HFFc6 (cell line): ENCODE results near the gene DOCK4. TPM values are rescaled to one million over a fixed set of nuclear protein-coding genes. Genes with fewer than 3 reads are reported as not detected.

Experiments used
- DNase-seq: peaks from one replicate; pipeline ENCODE4 v3.0.0-alpha.2; 2018
- H3K27ac Mint-ChIP-seq: 2 replicates; pipeline ENCODE4 v1.8.0; 2020; ENCODE audit warnings: mild to moderate bottlenecking, mixed read lengths
- H3K27me3 Mint-ChIP-seq: 2 replicates; pipeline ENCODE4 v1.8.0; 2021; ENCODE audit warnings: mild to moderate bottlenecking, moderate library complexity, mixed read lengths; ENCODE audit not compliant: insufficient read depth
- H3K36me3 Mint-ChIP-seq: 2 replicates; pipeline ENCODE4 v1.8.0; 2021; ENCODE audit warnings: low read depth, mixed read lengths
- H3K4me1 Mint-ChIP-seq: 2 replicates; pipeline ENCODE4 v1.8.0; 2020; ENCODE audit warnings: low read depth, mixed read lengths
- H3K4me3 Mint-ChIP-seq: 2 replicates; pipeline ENCODE4 v1.8.0; 2020; ENCODE audit warnings: mild to moderate bottlenecking, moderate library complexity, mixed read lengths
- H3K9me3 Mint-ChIP-seq: 2 replicates; pipeline ENCODE4 v1.8.0; 2020; ENCODE audit warnings: mild to moderate bottlenecking, mixed read lengths
- total RNA-seq, 6 experiments: library from RNA; stranded (reverse); fragmentation: NEBNext Ultra II Directional; extraction: Animal tissue kit (Norgen Biotek cat#: 25700); gene quantifications; 2 replicates in 1 of 6; 3 replicates in 5 of 6; pipeline ENCODE4 v1.2.3, GENCODE V29; 2021
- TF ChIP-seq, protein P1 (sequence below): fragments of 200-600 bp; sonication (generic); IDR thresholded peaks from 2 replicates; pipeline ENCODE4 v1.5.0; 2021; ENCODE audit warnings: antibody characterized with exemption, mild to moderate bottlenecking

Gene DOCK4
- total RNA-seq, 6 experiments from 2014 or later = 2.2 to 3.9 (median 3.3) TPM

DNA sequence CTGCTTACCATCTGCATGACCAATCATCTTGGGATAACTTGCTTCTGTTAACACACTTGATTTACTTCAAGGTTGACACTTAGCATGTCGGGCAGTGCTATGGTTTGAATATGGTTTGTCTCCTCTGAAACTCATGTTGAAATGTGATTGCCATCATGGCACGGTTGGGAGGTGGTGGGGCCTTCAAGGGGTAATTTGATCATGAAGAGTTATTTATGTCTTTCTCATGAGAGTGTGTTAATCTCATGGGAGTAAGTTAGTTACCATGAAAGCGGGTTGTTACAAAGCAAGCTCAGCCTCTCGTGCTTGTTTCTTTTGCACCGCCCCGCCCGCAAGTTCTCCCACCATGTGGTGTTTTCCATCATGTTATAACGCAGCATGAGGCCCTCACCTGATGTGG lies 163.6 kb downstream of the DOCK4 start:
- 0 out of 2 replicates have a peak, but pooled peaks cover 10% of the 10 kb centered on the region for H3K9me3 Mint-ChIP-seq
- no peaks in the 10 kb centered on the region for H3K36me3 Mint-ChIP-seq
- no peak for DNase-seq
- no peak overlapping the region for H3K27ac Mint-ChIP-seq
- no peaks in the 10 kb centered on the region; the same call in 1 of the 2 replicates for H3K27me3 Mint-ChIP-seq
- TF ChIP-seq, protein P1, sequence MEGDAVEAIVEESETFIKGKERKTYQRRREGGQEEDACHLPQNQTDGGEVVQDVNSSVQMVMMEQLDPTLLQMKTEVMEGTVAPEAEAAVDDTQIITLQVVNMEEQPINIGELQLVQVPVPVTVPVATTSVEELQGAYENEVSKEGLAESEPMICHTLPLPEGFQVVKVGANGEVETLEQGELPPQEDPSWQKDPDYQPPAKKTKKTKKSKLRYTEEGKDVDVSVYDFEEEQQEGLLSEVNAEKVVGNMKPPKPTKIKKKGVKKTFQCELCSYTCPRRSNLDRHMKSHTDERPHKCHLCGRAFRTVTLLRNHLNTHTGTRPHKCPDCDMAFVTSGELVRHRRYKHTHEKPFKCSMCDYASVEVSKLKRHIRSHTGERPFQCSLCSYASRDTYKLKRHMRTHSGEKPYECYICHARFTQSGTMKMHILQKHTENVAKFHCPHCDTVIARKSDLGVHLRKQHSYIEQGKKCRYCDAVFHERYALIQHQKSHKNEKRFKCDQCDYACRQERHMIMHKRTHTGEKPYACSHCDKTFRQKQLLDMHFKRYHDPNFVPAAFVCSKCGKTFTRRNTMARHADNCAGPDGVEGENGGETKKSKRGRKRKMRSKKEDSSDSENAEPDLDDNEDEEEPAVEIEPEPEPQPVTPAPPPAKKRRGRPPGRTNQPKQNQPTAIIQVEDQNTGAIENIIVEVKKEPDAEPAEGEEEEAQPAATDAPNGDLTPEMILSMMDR = no peak
- H3K4me3 Mint-ChIP-seq = no peak overlapping the region
- no peaks in the 10 kb centered on the region for H3K4me1 Mint-ChIP-seq

DNA sequence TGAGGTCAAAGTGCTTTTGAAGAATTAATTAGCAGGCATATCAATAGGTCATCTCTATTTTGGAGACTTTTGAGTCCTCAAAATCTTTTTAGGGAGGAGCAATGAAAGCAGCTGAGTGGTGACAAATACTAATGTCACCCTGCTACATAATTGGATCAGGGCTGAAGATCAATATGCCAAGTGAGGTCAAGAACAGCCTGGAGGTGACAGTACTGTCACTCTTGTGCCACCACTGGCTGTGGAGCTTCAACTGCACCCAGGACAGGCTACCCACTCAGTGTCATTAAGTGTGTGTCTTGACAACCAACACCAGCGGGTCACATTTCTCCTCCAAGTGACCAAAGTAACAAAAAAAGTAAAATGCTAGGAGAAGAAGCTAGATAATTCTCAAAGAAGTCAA lies 167.8 kb downstream of the DOCK4 start:
- TF ChIP-seq, protein P1 = no peak
- H3K9me3 Mint-ChIP-seq = no peaks in the 10 kb centered on the region
- no peaks in the 10 kb centered on the region for H3K36me3 Mint-ChIP-seq
- H3K4me1 Mint-ChIP-seq = peaks cover 15% of the 10 kb centered on the region
- no peak overlapping the region for H3K4me3 Mint-ChIP-seq
- DNase-seq = no peak
- peaks cover 4% of the 10 kb centered on the region; the same call in 1 of the 2 replicates for H3K27me3 Mint-ChIP-seq
- H3K27ac Mint-ChIP-seq = no peak overlapping the region

DNA sequence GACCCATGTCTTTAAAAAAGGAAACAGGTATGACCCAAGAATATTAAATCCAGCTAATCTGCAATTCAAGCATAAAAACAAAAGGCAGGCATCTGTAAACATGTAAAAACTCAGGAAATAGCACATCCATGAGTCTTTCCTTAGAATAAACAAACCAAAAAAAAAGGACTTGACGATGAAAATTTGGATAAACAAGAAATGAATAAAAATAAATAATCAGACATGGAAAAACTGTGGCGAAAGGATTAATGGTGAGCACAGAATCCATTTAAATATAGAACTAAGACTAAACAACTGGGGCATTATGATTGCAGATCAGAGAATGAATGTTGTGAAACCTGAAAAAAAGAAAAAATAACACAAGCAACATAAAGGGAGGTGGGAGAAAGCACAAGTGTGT lies 170.1 kb downstream of the DOCK4 start:
- no peaks in the 10 kb centered on the region for H3K36me3 Mint-ChIP-seq
- H3K27ac Mint-ChIP-seq = peak overlapping the region; percentile 10; the same call in 1 of the 2 replicates
- no peak for DNase-seq
- TF ChIP-seq, protein P1 = no peak
- H3K9me3 Mint-ChIP-seq = no peaks in the 10 kb centered on the region
- peaks cover 4% of the 10 kb centered on the region; the same call in 1 of the 2 replicates for H3K27me3 Mint-ChIP-seq
- peaks cover 15% of the 10 kb centered on the region for H3K4me1 Mint-ChIP-seq
- peak overlapping the region; percentile 12; the same call in 1 of the 2 replicates for H3K4me3 Mint-ChIP-seq

DNA sequence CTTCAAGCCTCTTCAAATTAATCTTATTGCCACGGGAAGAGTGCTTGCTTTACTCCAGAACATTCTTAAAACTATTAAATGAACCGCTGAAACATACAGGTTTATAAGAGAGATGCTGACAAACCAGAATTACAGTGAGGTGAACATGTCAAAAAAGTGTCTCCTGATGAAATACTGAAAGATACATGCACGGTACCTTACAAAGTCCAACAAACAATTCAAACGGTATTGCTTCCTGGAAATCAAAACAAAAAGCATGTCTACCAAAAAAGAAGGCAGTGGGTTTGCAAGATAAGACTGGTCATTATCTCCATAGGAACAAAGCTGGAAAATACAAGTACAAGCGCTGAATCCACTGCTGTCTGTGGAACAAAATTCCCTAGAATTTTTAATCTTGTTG lies 174.5 kb downstream of the DOCK4 start:
- peaks cover 15% of the 10 kb centered on the region for H3K4me1 Mint-ChIP-seq
- H3K27ac Mint-ChIP-seq = no peak overlapping the region
- no peak for DNase-seq
- H3K27me3 Mint-ChIP-seq = peaks cover 4% of the 10 kb centered on the region; the same call in 1 of the 2 replicates
- H3K36me3 Mint-ChIP-seq = no peaks in the 10 kb centered on the region
- H3K9me3 Mint-ChIP-seq = no peaks in the 10 kb centered on the region
- TF ChIP-seq, protein P1 = no peak
- no peak overlapping the region for H3K4me3 Mint-ChIP-seq

DNA sequence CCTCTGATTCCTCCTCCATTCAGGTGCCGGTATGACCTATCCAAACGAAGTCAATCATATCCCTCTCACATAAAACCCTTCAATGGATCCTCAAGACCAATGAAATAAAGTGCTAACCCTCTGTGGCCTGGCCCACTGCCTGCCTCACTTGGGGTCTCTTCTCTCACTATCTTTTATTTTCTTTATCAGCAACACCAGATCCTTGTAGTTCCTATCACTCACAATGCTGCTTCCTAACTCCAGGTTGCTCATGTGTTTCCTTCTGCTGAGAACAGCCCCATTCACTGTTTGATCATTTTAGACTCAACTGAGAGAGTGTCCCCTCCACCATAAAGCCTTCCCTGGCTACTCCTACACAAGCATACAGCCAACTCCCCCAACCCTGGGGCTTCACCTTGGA lies 180.6 kb downstream of the DOCK4 start:
- DNase-seq = no peak
- H3K4me3 Mint-ChIP-seq = no peak overlapping the region
- no peaks in the 10 kb centered on the region for H3K9me3 Mint-ChIP-seq
- no peaks in the 10 kb centered on the region for H3K4me1 Mint-ChIP-seq
- TF ChIP-seq, protein P1 = no peak
- H3K36me3 Mint-ChIP-seq = no peaks in the 10 kb centered on the region
- no peak overlapping the region for H3K27ac Mint-ChIP-seq
- H3K27me3 Mint-ChIP-seq = peaks cover 3% of the 10 kb centered on the region

DNA sequence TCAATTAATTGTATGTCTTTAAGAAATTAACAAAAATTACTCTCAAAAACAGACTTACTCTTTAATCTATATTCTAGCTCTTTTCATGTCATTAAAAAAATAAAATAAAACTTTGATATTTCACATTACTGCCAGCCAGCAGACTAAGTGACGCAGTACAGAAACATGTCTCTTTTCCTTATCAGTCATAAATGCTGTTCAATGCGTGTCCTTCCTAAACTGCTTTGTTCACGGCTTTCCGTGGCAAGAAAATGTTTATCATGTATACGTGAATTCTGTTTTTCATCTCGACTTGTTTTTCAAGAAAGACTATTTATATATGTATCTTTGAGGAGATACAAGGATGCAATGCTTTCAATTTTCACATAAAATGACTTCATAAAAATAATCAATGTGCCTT lies 182.4 kb downstream of the DOCK4 start:
- Mint-ChIP-seq H3K4me3 (no peak overlapping the region), H3K27ac (no peak overlapping the region), H3K4me1 (no peaks in the 10 kb centered on the region), H3K36me3 (no peaks in the 10 kb centered on the region), H3K27me3 (peaks cover 3% of the 10 kb centered on the region), H3K9me3 (no peaks in the 10 kb centered on the region)
- DNase-seq = no peak
- TF ChIP-seq, protein P1 = no peak
